T-helper 2 cell (primary cell): ENCODE results near the gene SCNN1B.
"Not testable (repeated sequence)": the region's sequence is repeated elsewhere in the genome, so short reads cannot be mapped to it uniquely, and the experiment has no call there.

Source experiments
- DNase-seq, 5 experiments: peaks; one replicate each; pipeline versions ENCODE4 v3.0.0 to v3.0.0-alpha.2; 2012 to 2022

The SCNN1B gene

DNA sequence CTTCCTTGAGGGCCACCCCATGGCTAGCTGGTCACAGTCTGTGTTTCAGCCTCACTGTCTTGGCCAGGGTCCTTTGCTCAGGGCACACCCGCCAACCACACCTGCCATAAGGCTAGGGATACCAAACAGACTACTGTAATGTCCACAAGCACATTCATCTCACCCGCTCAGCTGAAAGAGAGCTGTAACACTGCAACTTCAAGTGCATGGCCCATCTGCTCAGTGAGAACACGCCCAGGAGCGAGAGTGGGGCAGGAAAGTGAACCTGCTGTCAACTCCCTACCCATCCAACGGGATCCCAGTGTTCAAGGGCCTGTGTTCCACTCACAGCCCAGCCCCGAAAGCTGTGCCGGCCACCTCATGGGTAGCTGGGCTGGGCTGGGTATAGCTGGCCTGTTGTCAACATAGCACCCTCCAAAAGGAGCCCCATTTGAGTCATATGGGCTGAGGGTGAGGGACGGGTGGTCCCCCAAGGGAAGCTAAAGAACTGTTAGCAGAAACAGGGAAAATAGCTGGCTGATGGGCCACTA is 55.7 kb downstream of the SCNN1B start:
- DNase-seq = no peak

DNA sequence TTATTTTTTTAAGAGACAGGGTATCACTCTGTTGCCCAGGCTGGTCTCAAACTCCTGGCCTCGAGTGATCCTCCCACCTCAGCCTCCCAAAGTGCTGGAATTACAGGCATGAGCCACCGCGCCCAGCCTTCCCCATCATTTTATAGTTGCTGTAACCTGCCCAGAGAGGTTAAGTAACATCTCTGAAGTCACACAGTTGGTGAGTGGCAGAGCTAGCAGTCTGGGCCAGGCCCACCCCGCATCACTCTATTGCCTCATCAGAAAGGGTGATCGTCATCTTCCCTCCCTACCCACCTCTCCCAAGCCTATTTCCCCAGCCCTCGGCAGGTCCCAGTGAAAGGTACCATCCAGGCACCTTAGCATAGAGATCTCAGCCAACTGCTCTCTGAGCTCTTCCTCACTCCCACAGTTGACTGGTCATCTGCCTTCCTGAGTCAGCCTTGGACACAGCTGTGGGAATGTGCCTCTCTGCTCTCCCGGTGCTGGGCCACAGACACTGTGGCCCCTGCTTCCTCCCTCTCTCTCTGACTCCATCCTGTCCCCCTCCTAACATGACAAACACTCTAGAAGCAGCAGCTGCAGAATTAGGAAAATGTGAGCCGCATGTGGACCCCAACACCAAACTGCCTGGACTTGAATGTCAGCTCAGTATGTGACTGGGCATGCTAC is 57.1 kb downstream of the SCNN1B start:
- DNase-seq = no peak

DNA sequence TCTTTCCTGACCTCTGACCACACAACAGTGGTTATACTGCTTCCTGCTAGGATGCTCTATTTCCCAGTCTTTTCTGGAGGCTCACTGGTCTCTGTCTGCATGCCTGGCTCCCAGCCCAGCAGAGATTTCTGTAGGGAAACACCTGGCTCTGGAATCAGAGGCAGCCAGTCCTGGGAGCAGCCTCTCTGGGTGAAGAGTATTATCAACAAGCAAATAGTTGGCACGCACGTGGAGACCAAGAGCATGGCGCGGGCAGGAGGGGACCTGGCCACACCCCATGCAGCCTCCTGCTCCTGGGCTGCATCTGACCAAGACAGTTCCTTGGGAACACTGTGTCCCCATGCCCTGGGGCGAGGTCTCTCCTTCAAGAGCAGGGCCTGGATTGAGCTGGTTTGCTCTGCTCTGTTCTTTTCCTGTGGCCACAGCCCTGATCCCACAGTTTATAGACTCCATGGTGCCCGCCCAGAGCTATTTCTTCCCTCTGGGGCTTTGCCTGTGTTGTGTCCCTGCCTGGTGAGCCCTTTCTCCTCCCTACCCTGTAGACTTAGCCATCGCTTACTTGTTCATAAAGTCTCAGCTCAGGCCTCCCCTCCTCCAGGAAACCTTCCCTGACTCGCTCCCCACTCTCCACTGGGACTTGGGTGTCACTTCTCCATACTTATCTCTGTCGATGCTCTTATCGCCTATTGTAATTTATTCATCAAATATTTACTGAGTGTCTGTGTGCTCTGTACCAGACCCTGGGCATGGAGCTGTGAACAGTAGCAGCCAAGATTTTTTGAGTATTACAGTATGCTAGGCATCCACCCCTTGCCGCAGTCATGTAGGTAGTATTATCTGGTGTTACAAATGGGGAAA is 60.6 kb downstream of the SCNN1B start:
- DNase-seq = no peak

DNA sequence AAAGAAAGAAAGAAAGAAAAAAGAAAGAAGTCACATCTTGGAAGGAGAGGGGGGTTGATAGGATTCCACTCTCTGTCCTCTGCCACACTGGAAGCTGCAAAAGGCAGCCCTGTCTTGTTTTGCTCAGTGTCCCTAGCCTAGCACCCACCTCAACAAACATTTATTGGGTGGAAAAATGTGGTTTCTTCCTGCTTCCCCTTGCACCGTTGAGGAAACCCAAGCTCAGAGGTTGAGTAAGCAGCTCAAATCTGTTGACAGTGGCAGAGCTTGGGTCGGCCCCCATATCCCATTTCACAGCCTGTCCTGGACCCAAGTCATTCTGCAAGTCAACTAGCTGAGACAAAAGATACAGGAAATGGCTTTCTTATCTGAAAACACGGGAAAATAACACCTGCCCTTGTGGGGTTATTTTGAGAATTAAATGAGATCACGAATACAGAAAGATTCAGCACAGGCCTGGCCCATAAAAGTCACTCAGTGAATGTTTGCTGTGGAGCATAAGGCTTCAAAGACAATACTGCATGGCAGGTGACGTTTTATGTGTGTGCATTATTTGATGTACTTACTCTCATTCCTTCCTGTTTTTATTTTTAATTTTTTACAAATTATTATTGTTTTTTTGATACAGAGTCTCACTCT is 63.6 kb downstream of the SCNN1B start:
- peak in 1 of 5 experiments; percentile 77 for DNase-seq

DNA sequence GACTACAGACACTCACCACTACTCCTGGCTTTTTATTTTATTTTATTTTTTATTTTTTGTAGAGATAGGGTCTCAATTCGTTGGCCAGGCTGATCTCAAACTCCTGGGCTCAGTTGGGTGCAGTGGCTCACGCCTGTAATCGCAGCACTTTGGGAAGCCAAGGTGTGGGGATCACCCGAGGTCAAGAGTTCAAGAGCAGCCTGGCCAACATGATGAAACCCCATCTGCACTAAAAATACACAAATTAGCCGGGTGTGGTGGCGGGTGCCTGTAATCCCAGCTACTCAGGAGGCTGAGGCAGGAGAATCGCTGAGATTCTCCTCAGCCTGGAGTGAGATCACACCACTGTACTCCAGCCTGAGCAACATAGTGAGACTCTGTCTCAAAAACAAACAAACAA is 64.2 kb downstream of the SCNN1B start:
- not testable (repeated sequence) for DNase-seq

DNA sequence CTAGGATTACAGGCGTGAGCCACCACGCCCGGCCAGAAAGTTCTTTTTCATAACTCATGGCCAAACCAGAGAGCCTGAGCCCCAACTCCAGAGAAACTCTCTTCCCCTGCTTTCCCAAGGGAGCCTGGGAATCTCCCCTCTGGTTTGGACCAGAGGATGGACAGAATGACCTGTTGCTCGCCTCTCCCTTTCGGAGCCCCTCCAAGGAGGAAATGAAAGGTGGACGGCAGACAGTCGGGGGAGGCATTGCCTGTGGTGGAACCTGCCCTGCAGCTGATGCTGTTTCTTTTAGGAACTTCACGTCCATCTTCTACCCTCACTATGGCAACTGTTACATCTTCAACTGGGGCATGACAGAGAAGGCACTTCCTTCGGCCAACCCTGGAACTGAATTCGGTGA is 65.5 kb downstream of the SCNN1B start:
- no peak for DNase-seq

DNA sequence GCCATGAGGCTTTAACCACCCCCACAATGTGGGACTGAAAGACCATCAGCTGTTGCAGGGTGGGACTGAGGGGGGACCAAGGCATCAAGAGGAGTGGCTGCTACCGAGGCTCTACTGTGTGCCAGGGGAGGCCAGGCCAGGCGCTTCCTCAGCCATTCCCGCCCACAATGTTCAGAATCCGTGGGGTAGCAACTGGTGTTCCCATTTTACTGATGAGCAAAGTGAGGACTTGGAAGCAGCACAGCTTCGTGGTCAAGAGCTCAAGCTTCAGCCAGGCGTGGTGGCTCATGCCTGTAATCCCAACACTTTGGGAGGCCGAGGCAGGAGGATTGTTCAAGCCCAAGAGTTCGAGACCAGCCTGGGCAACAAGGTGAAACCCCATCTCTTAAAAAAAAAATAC is 65.9 kb downstream of the SCNN1B start:
- no peak for DNase-seq

DNA sequence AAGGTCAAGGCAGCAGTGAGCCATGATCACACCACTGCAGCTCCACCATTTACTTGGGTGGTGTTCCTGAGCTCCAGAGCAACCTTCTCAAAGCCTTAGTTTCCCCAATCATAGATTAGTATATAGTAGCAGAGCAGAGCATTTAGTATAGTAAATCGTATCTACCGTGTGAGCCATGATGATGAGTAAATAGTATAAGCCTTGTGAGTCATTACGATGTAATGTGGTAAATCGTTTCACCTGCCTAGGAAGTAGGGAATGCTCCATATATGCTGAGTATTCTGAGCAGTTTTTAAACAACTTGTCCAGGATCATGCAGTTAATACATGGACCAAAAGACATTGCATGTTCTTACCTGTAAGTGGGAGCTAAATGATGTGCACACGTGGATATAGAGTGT is 66.4 kb downstream of the SCNN1B start:
- no peak for DNase-seq

DNA sequence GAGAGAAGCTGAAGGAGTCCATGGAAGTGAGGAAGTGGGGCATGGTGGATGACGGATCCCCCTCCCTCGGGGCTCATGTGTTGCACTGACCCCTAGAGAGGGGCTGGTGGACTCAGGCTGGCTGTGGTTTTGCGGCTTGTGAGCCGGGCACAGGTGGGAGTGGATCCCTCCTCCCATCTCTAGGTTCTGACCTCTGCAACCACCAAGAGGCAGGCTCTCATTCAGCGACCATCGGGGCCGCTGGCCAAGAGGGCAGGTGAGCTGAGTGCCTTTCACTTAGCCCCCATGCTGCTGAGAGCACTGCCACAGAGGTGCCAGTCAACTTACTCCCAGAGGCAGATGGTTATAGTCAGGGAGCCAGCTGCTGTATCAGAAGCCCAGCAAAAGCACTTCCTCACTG is 67.3 kb downstream of the SCNN1B start:
- no peak for DNase-seq

DNA sequence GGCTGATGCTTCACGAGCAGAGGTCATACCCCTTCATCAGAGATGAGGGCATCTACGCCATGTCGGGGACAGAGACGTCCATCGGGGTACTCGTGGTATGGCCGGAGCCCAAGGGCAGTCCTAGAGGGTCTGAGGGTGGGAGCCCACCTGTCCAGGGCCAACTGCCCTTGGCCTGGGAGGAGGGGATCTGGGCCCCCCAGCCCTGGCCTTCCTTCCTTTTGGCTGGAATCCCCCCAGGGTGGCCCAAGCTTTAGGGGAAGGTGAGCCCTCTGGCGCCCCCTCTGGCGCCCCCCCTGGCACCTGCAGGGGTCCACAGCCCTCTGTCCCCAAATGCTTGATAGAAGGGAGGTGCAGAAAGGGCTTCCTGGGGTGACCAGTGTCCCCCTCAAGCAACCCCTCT is 69.3 kb downstream of the SCNN1B start:
- DNase-seq = no peak

DNA sequence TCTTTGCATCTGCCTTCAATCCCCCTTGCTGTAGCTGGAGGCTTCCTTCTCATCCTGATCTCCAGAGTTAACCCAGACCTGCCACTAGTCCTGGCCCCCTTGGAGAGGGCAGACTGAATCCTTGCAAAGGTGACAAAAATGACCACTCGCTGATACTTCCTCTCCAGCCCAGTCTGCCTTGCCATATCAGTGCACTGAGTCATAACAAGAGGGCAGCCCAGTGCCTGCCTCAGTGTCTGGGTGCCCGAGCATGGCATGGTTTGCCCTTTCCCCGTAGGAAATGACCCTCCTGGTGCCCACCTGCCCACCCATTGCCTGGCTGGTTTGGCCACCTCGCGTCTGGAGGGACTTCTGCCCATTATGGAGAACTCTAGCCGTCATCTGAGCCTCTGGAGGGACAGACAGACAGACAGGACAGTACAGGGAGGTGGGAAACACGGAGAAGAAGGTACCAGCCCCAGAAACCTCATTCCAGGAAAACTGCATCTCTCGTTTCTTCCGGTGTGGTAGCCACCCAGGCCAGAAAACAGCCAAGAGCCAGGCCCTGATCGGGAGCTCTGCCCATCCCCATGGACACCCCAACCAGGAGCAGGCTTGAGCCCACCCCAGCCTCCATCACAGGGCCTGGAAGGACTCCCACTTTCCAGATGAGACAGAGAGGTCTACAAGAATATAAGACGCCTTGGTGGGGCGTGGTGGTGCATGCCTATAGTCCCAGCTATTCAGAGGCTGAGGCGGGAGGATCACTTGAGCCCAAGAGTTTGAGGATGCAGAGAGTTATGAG is 71.5 kb downstream of the SCNN1B start:
- no peak for DNase-seq

DNA sequence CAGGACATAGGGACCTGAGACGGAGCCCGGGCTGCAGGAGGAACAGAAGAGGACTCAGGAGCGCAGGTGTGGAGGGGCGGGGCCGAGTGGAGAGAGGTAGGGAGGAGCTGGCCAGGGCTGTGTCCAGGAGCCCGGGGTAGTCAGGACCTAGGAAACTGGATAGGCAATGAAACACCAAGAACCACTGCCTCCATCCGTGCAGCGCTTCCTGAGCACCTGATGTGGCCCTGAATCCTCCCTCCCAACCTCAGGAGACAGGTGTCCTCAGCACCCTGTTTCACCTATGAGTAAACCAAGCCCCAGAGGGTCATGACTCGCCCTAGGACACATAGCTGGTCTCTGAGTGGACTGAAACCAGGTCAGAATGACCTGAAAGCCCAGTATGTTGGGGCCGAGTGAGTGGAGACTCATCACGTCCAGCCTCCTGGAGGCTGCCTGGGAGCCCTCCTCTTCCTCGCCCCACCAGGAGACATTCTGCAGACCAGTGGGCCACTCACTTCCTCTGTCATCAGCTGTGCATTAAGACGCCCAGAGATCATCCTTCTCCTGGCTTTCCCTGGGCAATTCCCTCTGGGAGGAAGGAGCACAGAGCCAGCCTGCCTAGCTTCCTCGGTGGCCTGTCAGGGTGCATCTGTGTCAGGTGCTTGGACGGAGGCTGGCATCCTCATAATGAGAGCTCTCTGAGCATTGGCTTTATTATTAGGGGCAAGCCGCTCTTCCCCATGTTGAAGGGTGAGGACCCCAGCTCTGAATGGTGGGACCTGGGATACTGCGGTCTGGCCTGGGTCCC is 72.8 kb downstream of the SCNN1B start:
- DNase-seq = no peak

DNA sequence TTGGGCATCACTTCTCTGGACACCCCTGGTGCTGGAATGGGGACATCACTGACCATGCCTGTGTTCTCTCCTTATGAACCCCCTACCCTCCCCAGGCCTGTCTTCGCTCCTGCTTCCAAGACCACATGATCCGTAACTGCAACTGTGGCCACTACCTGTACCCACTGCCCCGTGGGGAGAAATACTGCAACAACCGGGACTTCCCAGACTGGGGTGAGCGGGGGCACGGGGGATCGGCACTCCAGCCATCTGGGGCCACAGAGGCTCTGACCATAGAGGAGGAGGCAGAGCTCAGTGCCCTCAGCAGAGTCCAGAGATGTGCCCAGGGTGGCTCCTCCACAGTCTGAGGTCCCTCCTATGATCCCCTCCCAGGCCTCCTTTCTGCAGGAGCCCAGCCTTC is 73.5 kb downstream of the SCNN1B start:
- no peak for DNase-seq

DNA sequence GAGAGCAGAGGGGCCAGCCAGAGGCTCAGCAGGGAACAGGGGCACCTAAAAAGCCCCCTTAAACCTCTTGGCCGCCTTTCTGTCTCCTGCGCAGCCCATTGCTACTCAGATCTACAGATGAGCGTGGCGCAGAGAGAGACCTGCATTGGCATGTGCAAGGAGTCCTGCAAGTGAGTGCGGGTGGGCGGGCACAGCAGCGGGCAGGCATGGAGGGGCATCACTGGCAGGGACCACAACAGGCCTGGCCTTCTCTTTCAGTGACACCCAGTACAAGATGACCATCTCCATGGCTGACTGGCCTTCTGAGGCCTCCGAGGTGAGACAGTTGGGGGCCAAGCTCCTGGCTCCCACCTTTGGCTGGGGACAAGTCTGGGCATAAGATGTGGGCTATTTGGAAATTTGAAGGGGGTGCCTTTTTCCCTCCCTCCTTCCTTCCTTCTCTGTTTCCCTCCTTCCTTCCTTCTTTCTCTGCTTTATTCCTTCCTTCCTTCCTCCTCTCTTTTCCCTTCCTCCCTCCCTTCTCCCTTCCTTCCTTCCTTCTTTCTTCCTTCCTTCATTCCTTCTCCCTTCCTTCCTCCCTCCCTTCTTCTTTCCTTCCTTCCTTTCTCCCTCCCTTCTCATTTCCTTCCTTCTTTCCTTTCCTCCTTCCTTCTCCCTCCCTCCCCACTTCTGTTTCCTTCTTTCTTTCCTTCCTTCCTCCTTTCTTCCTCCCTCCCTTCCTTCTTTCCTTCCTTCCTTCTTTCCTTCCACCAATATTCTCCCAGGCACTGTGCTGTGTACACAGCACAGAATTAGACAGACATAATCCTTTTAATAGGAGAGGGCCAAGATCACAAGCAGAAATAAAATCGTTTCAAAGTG is 75.2 kb downstream of the SCNN1B start:
- DNase-seq = no peak

DNA sequence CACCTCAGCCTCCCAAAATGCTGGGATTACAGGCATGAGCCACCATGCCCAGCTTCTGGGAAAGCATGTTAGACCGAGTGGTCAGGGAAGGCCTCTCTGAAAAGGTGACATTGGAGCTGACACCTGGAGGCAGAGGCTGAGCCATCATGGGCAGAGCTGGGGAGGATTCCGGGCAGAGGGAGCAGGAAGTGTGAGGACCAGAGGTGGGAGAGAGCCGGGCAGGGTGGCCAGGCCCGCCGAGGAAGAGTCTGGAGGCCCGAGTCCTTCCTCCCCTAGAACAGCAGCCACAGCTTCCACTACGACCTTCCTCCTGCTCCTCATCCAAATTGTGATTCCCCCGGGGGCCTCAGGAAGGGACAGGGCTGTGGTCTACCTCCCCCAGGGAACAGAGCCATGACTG is 76.2 kb downstream of the SCNN1B start:
- no peak for DNase-seq

DNA sequence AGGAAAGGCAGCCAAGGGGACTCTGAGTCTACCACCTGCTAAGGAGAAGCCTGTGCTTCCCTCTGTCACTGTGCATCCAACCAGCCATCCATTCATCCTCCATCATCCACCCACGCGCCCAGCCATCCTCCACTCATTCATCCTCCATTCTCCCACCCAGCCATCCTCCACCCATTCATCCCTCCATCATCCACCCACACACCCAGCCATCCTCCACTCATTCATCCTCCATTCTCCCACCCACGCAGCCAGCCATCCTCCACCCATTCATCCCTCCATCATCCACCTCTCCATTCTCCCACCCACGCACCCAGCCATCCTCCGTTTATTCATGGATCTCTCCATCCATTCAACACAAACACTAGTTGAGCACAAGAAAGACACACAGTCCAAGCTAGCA is 76.8 kb downstream of the SCNN1B start:
- no peak for DNase-seq

DNA sequence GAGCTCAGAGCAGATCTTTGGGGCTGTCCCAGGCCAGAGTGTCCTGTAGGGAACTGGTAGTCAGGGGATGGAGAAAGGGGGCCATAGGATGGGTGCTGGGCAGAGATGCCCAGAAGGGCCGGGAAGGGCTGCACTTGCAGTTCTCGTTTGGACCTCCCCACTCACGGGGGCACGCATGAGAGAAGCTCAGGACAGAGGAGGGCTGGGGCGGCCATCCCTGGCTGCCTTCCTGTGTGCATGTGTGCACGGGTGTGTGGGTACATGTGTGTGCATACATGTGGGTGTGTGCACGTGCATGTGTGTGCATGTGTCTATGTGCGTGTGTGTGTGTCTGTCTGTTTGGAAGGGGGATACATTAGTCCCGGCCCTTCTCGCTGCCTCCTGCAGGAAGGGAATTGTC is 77.6 kb downstream of the SCNN1B start:
- DNase-seq = no peak

DNA sequence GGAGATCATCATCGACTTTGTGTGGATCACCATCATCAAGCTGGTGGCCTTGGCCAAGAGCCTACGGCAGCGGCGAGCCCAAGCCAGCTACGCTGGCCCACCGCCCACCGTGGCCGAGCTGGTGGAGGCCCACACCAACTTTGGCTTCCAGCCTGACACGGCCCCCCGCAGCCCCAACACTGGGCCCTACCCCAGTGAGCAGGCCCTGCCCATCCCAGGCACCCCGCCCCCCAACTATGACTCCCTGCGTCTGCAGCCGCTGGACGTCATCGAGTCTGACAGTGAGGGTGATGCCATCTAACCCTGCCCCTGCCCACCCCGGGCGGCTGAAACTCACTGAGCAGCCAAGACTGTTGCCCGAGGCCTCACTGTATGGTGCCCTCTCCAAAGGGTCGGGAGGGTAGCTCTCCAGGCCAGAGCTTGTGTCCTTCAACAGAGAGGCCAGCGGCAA is 78.4 kb downstream of the SCNN1B start:
- DNase-seq = no peak

DNA sequence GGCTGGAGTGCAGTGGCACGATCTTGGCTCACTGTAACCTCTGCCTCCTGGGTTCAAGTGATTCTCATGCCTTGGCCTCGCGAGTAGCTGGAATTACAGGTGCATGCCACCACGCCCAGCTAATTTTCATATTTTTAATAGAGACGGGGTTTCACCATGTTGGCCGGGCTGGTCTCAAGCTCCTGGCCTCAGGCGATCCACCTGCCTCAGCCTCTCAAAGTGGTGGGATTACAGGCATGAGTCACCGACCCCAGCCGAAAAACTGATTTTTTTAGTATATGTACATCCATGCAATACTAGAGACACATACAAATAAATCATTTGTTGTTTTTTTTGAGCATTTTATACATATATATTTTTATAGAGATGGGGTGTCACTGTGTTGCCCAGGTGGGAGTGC is 79.6 kb downstream of the SCNN1B start:
- not testable (repeated sequence) for DNase-seq

DNA sequence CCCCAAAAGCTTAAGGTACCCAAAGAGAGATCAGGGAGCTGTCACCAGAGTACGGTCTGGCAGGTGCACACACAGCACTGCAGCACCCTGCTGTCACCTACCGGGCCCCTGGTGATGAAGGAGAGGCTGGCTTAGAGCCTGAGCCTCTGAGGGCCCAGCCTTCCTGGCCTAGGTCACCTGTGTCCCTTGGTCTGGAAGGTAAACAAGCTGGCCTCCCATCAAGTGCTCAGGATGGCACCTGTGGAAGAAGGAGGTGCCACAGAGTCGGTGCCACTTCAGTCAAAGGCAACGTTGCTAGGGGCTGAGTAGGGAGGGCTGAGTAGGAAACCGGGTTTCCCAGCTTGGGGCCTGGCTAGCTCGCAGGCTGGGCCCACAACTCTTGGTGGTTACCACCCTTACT is 80.2 kb downstream of the SCNN1B start:
- DNase-seq = no peak

DNA sequence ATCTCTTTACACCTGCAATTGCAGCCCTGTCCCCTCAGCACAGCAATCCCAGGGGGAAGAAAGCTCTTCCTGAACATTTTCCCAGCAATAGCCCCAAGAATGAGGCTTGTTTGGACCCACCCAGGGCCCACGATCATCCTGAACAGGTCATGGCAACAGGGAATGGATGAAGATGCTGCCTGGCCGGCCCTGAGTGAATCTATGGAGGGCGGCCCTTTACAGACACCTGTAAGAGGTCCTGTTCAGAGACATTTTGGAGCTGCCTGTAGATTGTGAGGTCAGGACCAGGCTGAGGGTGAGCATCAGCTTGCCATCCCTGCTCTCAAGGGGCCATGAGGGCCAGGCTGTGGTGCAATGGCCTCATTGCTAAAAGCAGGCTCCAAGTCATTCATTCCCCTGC is 81.8 kb downstream of the SCNN1B start:
- no peak for DNase-seq
